Pancreas (tissue), 10 donors: Measurements from ENCODE around the gene DGKI. TPM values are rescaled to one million over a fixed set of nuclear protein-coding genes. Genes with fewer than 3 reads are reported as not detected.

ENCODE experiments used
- ATAC-seq, 4 donors: fragments of 200-7000 bp; cut with Tn5 transposase; one replicate each; pipeline versions ENCODE4 v1.8.0 to v1.9.1; 2020; ENCODE audit warnings: mild to moderate bottlenecking in 4 of 4, moderate library complexity in 4 of 4
- DNase-seq, 6 donors: peaks; one replicate each; pipeline ENCODE4 v3.0.0-alpha.2; 2020
- FAIRE-seq: peaks from 2 replicates; lab custom pipeline; 2012; peaks lifted over from hg19 to GRCh38; lab: Jason Lieb, UNC
- H3K27ac ChIP-seq, 4 donors: fragments of 200-600 bp; sonication (generic); 1 replicate in 3 of 4; 2 replicates in 1 of 4; pipeline versions ENCODE4 v1.5.0 to v1.8.0; 2020
- H3K27me3 ChIP-seq, 4 donors: fragments of 200-600 bp; one replicate each; pipeline ENCODE4 v1.8.0; 2021
- H3K36me3 ChIP-seq, 3 donors: fragments of 200-600 bp; sonication (generic) in 1 of 3; one replicate each; pipeline versions ENCODE4 v1.5.0 to v1.8.0; 2020 to 2021
- H3K4me1 ChIP-seq, 3 donors: fragments of 200-600 bp; one replicate each; pipeline ENCODE4 v1.8.0; 2021
- H3K4me3 ChIP-seq, 4 donors: fragments of 200-600 bp; sonication (generic) in 2 of 4; one replicate each; pipeline versions ENCODE4 v1.5.0 to v1.8.0; 2020 to 2021
- H3K9me3 ChIP-seq, 4 donors: fragments of 200-600 bp; one replicate each; pipeline ENCODE4 v1.8.0; 2021
- CTCF ChIP-seq, 4 donors: fragments of 200-600 bp; sonication (generic) in 3 of 4; IDR thresholded peaks; one replicate each; pipeline versions ENCODE4 v1.5.0 to v1.8.0; 2021; ENCODE audit warnings: antibody characterized with exemption in 4 of 4
- WGBS, 2 donors: extraction: QIAGEN DNeasy Blood & Tissue Kit; methylation state at CpG; one replicate each; pipeline ENCODE4 v1.1.7; 2013; 5-methylcytosine and 5-hydroxymethylcytosine counted together
- intact Hi-C, 3 donors: fragments of 100-400 bp; cut with DNase I; formaldehyde crosslinking; loops; one replicate each; pipeline versions ENCODE4 v1.11.1 to v1.14.2; 2022
- polyA plus RNA-seq, 2 donors: library from polyadenylated mRNA; stranded (reverse); fragments of 200-250 nt; gene quantifications; one replicate each; pipeline ENCODE4 v1.2.3, GENCODE V29; 2013
- total RNA-seq, 6 donors: library from RNA; stranded (reverse); fragmentation: NEBNext Ultra II Directional in 4 of 6; extraction: Animal tissue kit (Norgen Biotek cat#: 25700) in 4 of 6; gene quantifications; one replicate each; pipeline versions ENCODE4 v1.2.1 to v1.2.4, GENCODE V29; 2021 to 2023
- donor health status: healthy with polysubstance abuse.
- donor health status: DM: no; HTN: no; CAD: no; lungs with moderate emphysema.
- donor health status: DM: no; HTN: no; CAD: no.
- donor health status: control.
- donor health status: control.
- donor health status: Bipolar disorder and iron deficiency.
- donor health status: DM: yes; HTN: yes; CAD: no.
- donor health status: DM: no; HTN: no; CAD: no.
- donor health status: DM: no; HTN: no; CAD: no.
- donor health status: DM: yes; HTN: yes; CAD: no.

The DGKI gene
- total and polyA plus RNA-seq, 8 donors: 0.04 to 0.81 (median 0.15) TPM

DNA sequence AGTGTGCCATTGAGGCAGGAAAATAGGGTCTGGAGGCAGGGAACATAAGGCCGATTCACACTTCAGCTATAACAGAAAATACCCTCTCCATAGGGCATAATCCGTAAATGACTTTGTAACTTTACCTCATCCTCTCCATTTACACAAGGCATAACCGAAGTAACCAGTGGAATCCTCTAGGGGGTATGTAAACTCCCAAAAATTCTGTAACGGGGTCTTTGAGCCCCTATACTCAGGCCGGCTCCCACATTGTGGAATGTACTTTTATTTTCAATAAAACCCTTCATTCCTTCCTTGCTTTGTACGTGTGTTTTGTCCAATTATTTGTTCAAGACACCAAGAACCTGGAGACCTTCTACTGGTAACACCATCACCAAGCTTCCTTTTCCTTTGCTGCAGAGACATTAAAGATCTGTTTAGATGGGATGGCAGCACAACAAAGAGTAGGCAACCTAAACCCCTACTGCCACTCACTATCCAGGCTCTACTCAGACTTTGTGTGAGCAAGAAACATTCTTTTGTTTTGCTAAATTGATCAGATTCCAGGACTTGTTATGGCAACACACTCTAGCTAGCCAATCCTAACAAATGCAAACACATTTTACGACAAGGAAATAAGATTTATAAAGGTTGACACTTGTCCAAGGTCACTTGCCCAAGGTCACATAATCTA lies 99.3 kb downstream of the DGKI start:
- intact Hi-C loops: no loop called here
- WGBS, 2 donors: 62 to 69% methylated on average over 7 of the region's 7 CpGs
- peaks cover 0 to 15% (median 0%) of the 10 kb centered on the region in 3 donors for H3K4me1 ChIP-seq
- no peaks in the 10 kb centered on the region for H3K9me3 ChIP-seq
- no peak for FAIRE-seq
- H3K27me3 ChIP-seq: no peaks in the 10 kb centered on the region
- TF ChIP-seq CTCF (IDR thresholded peaks at IDR 0.05): no peak
- no peak overlapping the region for H3K4me3 ChIP-seq
- H3K36me3 ChIP-seq: no peaks in the 10 kb centered on the region
- no peak for DNase-seq
- H3K27ac ChIP-seq: no peak overlapping the region
- ATAC-seq: peak in 2 of 4 donors; percentile 48 to 85

- TF ChIP-seq CTCF (IDR thresholded peaks at IDR 0.05): no peak
- 87 to 88% methylated on average over 2 of the region's 2 CpGs for WGBS, 2 donors
- no peaks in the 10 kb centered on the region for H3K9me3 ChIP-seq
- intact Hi-C loops: no loop called here
- H3K4me1 ChIP-seq: peaks cover 0 to 8% (median 0%) of the 10 kb centered on the region in 3 donors
- H3K27me3 ChIP-seq: no peaks in the 10 kb centered on the region
- no peak for FAIRE-seq
- H3K4me3 ChIP-seq: no peak overlapping the region
- no peak for DNase-seq
- no peaks in the 10 kb centered on the region for H3K36me3 ChIP-seq
- ATAC-seq: no peak
- no peak overlapping the region for H3K27ac ChIP-seq
Observed at GRCh38 chr7:137743021-137743420, 103.8 kb downstream of the DGKI start.

DNA sequence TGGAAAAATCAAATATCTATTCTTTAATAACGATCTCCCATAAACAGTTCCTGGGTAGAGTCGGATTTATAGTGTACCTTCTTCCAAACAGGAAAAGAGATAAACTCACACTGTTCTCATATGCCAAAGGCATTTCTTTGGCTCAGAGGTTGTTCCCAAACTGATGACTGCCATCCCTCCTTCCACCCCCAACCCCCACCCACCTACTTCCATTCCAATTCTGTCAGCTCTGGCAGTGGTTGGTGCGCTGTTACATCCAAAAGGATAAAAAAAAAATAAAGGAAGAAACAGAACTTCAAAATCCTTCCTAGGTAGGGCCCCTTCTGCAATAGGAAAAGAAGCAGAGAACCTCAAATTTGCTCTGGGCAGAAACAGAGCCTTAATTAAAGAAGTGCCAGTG lies 104.7 kb downstream of the DGKI start:
- FAIRE-seq (no peak), DNase-seq (no peak), ATAC-seq (no peak)
- H3K27me3 ChIP-seq: no peaks in the 10 kb centered on the region
- no peak overlapping the region for H3K4me3 ChIP-seq
- no peaks in the 10 kb centered on the region for H3K36me3 ChIP-seq
- no peak overlapping the region for H3K27ac ChIP-seq
- no peaks in the 10 kb centered on the region for H3K9me3 ChIP-seq
- WGBS, 2 donors: 70 to 72% methylated on average over 3 of the region's 3 CpGs
- intact Hi-C loops: no loop called here
- TF ChIP-seq CTCF (IDR thresholded peaks at IDR 0.05): no peak
- H3K4me1 ChIP-seq: no peaks in the 10 kb centered on the region

- H3K36me3 ChIP-seq: no peaks in the 10 kb centered on the region
- H3K4me3 ChIP-seq: no peak overlapping the region
- intact Hi-C loops: no loop called here
- FAIRE-seq (no peak), DNase-seq (no peak), ATAC-seq (no peak)
- 80 to 81% methylated on average over 2 of the region's 2 CpGs for WGBS, 2 donors
- no peaks in the 10 kb centered on the region for H3K4me1 ChIP-seq
- no peaks in the 10 kb centered on the region for H3K9me3 ChIP-seq
- H3K27me3 ChIP-seq: no peaks in the 10 kb centered on the region
- TF ChIP-seq CTCF (IDR thresholded peaks at IDR 0.05): no peak
- H3K27ac ChIP-seq: no peak overlapping the region
Observed at GRCh38 chr7:137741443-137741842, 105.3 kb downstream of the DGKI start.

GRCh38 chr7:137734221-137734620 lies 112.6 kb downstream of the DGKI start:
- no peaks in the 10 kb centered on the region for H3K4me1 ChIP-seq
- DNase-seq (no peak), ATAC-seq (no peak), FAIRE-seq (no peak)
- TF ChIP-seq CTCF (IDR thresholded peaks at IDR 0.05): no peak
- H3K27me3 ChIP-seq: peaks cover 0 to 4% (median 0%) of the 10 kb centered on the region in 4 donors
- H3K36me3 ChIP-seq: no peaks in the 10 kb centered on the region
- no peak overlapping the region for H3K4me3 ChIP-seq
- no peak overlapping the region for H3K27ac ChIP-seq
- intact Hi-C loops: no loop called here
- H3K9me3 ChIP-seq: no peaks in the 10 kb centered on the region
- 61 to 73% methylated on average over 5 of the region's 5 CpGs for WGBS, 2 donors
